Measurements from ENCODE around the gene MAGEC2. TPM values are rescaled to one million over a fixed set of nuclear protein-coding genes. Genes with fewer than 3 reads are reported as not detected.

The MAGEC2 gene, protein sequence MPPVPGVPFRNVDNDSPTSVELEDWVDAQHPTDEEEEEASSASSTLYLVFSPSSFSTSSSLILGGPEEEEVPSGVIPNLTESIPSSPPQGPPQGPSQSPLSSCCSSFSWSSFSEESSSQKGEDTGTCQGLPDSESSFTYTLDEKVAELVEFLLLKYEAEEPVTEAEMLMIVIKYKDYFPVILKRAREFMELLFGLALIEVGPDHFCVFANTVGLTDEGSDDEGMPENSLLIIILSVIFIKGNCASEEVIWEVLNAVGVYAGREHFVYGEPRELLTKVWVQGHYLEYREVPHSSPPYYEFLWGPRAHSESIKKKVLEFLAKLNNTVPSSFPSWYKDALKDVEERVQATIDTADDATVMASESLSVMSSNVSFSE
- not detected in 2 replicates for total RNA-seq
- polyA plus RNA-seq, result not detected in 2 replicates

- H3K4me3 ChIP-seq, result no peak within 1 kb of the TSS
- H3K36me3 ChIP-seq, result no peaks in the 10 kb centered on the region
- H3K9me3 ChIP-seq (ENCODE audit: low read depth), result no peaks in the 10 kb centered on the region
- H3K27ac ChIP-seq, result no peak within 1 kb of the TSS
- H3K4me1 ChIP-seq (ENCODE audit: low read depth), result no peaks in the 10 kb centered on the region
- TF ChIP-seq, protein P1, sequence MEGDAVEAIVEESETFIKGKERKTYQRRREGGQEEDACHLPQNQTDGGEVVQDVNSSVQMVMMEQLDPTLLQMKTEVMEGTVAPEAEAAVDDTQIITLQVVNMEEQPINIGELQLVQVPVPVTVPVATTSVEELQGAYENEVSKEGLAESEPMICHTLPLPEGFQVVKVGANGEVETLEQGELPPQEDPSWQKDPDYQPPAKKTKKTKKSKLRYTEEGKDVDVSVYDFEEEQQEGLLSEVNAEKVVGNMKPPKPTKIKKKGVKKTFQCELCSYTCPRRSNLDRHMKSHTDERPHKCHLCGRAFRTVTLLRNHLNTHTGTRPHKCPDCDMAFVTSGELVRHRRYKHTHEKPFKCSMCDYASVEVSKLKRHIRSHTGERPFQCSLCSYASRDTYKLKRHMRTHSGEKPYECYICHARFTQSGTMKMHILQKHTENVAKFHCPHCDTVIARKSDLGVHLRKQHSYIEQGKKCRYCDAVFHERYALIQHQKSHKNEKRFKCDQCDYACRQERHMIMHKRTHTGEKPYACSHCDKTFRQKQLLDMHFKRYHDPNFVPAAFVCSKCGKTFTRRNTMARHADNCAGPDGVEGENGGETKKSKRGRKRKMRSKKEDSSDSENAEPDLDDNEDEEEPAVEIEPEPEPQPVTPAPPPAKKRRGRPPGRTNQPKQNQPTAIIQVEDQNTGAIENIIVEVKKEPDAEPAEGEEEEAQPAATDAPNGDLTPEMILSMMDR (IDR thresholded peaks at IDR 0.05; ENCODE audit: low read depth, low read length), result no peak
- H3K27me3 ChIP-seq, result no peaks in the 10 kb centered on the region
- DNase-seq (ENCODE audit: low read depth in 1 of 2, low spot score in 1 of 2), result no peak
These were observed at the start of gene MAGEC2 for GRCh38 chrX:142204522-142205433. Gene MAGEC2, minus strand, starts transcription at chrX:142205290. Its CDS starts 1,303 bp downstream, at chrX:142203987.

DNA sequence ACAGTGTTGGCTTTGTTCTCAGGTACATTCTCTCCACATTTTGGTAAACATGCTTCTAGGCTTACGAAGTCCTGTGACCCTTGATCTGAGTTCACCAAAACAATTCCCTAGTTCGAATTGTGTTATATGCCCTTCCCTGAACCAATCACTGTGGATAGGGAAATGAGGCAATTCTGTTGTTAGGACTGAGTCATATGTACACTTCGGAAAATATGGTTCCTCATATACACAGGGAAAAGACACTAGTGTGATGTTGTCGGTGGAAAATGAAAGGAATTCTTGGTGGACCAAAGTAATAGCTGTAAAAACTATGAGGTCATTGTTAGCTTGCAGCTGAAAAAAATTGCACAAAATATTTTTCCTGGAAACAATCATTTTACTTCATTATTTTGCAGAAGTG lies 46.6 kb upstream of the MAGEC2 start:
- Histone ChIP-seq H3K4me1 (ENCODE audit: low read depth) (no peaks in the 10 kb centered on the region), H3K27ac (no peak overlapping the region), H3K4me3 (no peak overlapping the region), H3K36me3 (no peaks in the 10 kb centered on the region), H3K9me3 (ENCODE audit: low read depth) (no peaks in the 10 kb centered on the region), H3K27me3 (no peaks in the 10 kb centered on the region)
- TF ChIP-seq, protein P1 (IDR thresholded peaks at IDR 0.05; ENCODE audit: low read depth, low read length), result no peak
- DNase-seq (ENCODE audit: low read depth in 1 of 2, low spot score in 1 of 2), result no peak

- H3K9me3 ChIP-seq (ENCODE audit: low read depth), result no peaks in the 10 kb centered on the region
- H3K4me3 ChIP-seq, result no peak overlapping the region
- H3K4me1 ChIP-seq (ENCODE audit: low read depth), result no peaks in the 10 kb centered on the region
- no peak overlapping the region for H3K27ac ChIP-seq
- TF ChIP-seq, protein P1 (IDR thresholded peaks at IDR 0.05; ENCODE audit: low read depth, low read length), result no peak
- H3K36me3 ChIP-seq, result no peaks in the 10 kb centered on the region
- no peaks in the 10 kb centered on the region for H3K27me3 ChIP-seq
- no peak for DNase-seq (ENCODE audit: low read depth in 1 of 2, low spot score in 1 of 2)
These were observed 46.1 kb upstream of the MAGEC2 start for GRCh38 chrX:142251202-142251601.

GRCh38 chrX:142250502-142250901 lies 45.4 kb upstream of the MAGEC2 start:
- no peak for DNase-seq (ENCODE audit: low read depth in 1 of 2, low spot score in 1 of 2)
- H3K36me3 ChIP-seq, result no peaks in the 10 kb centered on the region

DNA sequence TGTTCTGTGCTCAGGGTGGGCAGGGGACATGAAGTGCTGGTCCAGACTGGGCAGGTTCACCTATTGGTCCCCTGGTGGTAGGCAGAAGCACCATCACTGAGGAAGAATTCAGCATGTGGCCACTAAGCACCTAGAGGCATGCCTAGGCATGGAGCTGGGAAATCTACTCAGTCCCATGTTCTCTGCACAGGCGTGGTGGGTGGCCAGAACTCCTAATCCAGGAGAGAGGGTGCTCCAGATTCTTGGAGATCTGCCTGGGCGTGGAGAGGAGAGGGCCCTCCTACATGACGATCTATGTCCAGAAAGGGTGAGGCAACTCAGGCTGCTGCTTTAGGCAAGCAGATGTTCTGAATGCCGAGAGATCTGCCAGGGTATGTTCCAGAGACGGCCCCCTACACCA lies 44.6 kb upstream of the MAGEC2 start:
- TF ChIP-seq, protein P1 (IDR thresholded peaks at IDR 0.05; ENCODE audit: low read depth, low read length), result no peak
- Histone ChIP-seq H3K36me3 (no peaks in the 10 kb centered on the region), H3K4me1 (ENCODE audit: low read depth) (no peaks in the 10 kb centered on the region), H3K27ac (no peak overlapping the region), H3K4me3 (no peak overlapping the region), H3K27me3 (no peaks in the 10 kb centered on the region), H3K9me3 (ENCODE audit: low read depth) (no peaks in the 10 kb centered on the region)
- no peak for DNase-seq (ENCODE audit: low read depth in 1 of 2, low spot score in 1 of 2)

More at GRCh38 chrX:142250502-142250901, 45.4 kb upstream of the MAGEC2 start:
- Histone ChIP-seq H3K4me3 (no peak overlapping the region), H3K27me3 (no peaks in the 10 kb centered on the region), H3K9me3 (ENCODE audit: low read depth) (no peaks in the 10 kb centered on the region), H3K4me1 (ENCODE audit: low read depth) (no peaks in the 10 kb centered on the region), H3K27ac (no peak overlapping the region)
- TF ChIP-seq, protein P1 (IDR thresholded peaks at IDR 0.05; ENCODE audit: low read depth, low read length), result no peak
